HG03342 (cell line): ENCODE measurements around the gene SPAM1.
"Not testable (repeated sequence)": the region's sequence is repeated elsewhere in the genome, so short reads cannot be mapped to it uniquely, and the experiment has no call there.

Experiments
- ATAC-seq: cut with Tn5 transposase; IDR thresholded peaks from one replicate; pipeline ENCODE4 v1.9.1; 2021; ENCODE audit warnings: mild to moderate bottlenecking, moderate library complexity; ENCODE audit not compliant: unreplicated experiment

SPAM1 gene

DNA sequence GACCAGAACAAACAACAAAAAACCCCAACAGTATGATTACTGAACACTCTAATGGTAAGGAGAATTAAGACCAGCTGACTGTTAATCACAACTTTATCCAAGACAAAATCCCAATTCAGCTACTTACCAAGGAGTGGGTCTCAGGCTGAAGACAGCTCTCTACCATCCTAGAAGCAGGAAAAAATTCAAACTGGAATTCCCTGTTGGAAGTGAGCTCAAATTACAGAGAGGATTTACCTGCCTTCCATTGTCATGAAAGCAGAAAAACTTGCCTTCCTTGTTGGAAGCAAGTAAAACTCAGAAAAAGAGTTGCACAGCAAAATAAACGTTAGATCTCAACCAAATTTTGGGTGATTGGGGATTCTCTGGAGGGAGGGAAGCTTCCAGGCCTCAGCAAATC lies 20.9 kb downstream of the SPAM1 start:
- no peak for ATAC-seq

DNA sequence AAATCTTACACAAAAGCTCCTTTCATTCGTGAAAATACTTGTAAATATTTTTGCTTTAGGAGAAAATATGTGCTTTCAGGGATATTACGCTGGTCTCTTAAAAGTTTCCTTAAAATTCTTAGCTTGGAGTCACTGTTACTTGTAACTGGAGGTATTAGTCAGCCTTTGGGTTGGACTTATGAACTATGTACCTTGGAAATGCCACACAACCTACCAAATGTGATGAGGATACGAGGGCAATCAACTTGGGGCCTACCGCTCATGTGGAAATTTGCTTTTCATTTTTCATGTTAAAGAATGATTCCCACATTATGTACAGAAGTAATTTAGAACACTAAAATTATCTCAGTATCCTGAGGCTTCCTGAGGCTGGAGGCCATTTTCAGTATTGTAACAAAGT lies 23.1 kb downstream of the SPAM1 start:
- no peak for ATAC-seq

GRCh38 chr7:123958186-123958703 lies 33.2 kb downstream of the SPAM1 start:
- ATAC-seq: no peak

DNA sequence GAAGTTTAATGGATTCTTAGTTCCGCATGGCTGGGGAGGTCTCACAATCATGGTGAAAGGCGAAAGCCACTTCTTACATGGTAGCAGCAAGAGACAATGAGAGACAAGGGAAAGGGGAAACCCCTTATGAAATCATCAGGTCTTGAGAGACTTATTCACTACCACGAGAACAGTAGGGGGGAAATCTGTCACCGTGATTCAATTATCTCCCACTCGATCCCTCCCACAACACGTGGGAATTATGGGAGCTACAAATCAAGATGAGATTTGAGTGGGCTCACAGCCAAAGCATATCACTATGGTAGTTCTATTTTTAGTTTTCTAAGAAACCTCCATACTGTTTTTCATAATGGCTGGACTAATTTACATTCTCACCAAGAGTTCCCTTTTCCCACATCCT lies 36.7 kb downstream of the SPAM1 start:
- ATAC-seq: no peak

DNA sequence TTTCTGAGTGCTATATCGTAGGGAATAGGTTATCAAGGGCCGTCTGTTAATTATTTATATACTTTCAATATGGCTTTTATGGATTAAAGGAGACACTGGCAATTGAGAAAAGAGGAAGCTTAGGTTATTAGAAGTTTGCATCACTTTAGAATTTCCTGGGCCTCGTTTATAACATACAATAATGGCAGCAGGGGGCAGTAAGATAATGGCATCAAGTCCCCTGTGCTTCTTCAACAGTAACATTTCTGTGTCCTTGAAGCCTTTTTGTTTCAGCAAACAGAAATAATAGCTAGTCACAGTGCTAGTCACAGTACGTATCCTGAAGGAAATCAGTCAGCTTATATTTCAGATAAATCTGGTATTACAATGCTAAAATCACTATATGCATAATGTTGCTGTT lies 41.9 kb downstream of the SPAM1 start:
- no peak for ATAC-seq

- ATAC-seq: no peak
These were observed 47.0 kb downstream of the SPAM1 start for GRCh38 chr7:123972045-123972444.

- no peak for ATAC-seq
These were observed 47.8 kb downstream of the SPAM1 start for GRCh38 chr7:123972831-123973230.

- ATAC-seq: no peak
These were observed 49.4 kb downstream of the SPAM1 start for GRCh38 chr7:123974326-123974908.

- ATAC-seq: no peak
These were observed 50.0 kb downstream of the SPAM1 start for GRCh38 chr7:123975084-123975483.

GRCh38 chr7:123977081-123977480 lies 52.0 kb downstream of the SPAM1 start:
- ATAC-seq: no peak

- no peak for ATAC-seq
These were observed 54.8 kb downstream of the SPAM1 start for GRCh38 chr7:123979876-123980275.

DNA sequence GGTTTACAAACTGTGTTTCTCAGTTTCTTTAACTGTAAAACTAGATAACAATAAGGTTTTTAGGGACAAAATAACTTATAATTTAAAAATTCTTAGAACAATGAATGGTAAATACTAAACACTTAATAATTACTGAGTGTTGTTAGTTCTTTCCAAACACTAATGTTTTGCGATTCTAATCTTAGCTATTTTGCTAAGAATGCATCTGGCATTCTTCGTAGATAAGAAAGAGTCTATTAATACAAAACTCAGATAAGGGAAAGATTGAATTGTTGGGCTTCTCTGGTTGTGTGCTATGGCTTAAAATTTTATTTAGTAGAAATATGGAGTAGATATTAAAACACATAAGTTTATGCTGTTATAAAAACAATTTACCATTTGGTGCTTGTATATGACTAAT lies 62.4 kb downstream of the SPAM1 start:
- no peak for ATAC-seq

DNA sequence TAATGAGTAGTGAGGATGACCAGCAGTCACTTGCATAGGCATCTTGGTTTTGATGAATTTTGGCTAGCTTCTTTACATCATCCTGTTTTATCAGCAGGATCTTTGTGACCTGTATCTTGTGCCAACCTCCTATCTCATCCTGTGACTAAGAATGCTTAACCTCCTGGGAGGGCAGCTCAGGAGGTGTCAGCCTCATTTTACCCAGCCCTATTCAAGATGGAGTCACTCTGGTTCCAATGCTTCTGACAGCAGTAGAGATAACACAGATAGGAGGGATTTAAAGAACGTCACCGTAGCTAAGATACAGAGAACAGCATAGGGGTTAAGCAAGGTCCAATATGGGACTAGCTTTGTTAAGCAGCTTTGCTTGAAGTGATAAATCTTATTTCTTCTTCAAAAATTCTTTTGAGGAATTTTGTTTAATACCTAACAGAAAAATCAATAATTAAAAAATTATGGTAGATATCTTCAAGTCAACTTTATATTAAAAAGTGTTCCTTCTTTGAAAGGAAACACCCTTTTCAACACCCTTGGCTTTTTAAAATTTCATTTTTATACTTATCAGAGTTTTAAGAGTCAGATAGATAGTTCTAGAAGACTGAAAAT lies 68.0 kb downstream of the SPAM1 start:
- no peak for ATAC-seq

DNA sequence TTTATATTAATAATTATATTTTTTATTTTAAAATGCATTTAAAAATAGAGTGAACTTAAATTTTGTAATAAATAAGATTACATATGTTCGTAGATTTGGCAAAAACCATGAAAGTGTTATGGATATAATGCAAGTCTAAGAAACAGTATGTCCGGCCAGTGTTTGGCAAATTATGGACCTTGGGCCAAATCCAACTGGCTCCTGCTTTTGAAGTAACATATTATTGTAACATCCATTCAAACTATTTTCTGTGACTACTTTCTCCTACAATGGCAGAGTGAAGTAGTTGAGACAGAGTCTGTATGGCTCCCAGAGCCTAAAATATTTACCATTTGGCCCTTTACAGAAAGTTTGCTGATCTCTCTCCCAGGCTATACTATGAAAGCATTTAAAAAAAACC lies 69.0 kb downstream of the SPAM1 start:
- no peak for ATAC-seq

DNA sequence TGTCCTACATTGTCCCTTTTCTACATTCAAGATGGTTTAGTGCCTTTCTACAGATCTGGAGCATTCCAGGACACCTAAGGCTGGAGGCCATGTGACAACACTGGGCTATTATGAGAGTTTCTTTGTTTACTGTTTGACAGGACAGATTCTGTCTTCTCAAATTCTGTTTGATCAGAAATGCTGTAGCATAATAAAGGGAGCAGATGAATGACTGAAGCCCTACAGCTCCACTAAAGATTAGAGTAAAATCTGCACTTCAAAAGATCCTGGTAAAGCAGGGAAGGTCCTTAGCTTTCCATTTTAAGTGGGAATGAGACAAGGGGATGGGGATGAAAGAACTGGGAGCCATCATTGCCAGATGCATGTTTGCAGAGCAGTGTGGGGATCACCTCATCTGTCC lies 69.4 kb downstream of the SPAM1 start:
- ATAC-seq: no peak

GRCh38 chr7:123995617-123996326 lies 70.7 kb downstream of the SPAM1 start:
- ATAC-seq: no peak

DNA sequence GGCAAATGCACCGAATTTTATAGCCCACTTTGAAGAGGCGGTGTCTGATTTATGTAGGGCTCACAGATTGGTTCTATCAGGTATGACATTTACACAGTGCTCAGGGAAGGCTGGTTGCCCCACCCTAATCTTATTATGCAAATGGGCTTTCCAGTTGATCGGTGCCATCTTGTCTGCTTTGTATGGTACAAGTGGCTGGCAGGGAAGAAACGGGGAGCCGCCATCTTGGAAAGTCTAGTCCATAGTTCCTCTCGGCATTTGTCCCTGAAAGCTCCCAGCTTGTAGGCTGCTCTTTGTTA lies 71.2 kb downstream of the SPAM1 start:
- ATAC-seq: no peak

- ATAC-seq: no peak
These were observed 73.9 kb downstream of the SPAM1 start for GRCh38 chr7:123998921-123999320.

DNA sequence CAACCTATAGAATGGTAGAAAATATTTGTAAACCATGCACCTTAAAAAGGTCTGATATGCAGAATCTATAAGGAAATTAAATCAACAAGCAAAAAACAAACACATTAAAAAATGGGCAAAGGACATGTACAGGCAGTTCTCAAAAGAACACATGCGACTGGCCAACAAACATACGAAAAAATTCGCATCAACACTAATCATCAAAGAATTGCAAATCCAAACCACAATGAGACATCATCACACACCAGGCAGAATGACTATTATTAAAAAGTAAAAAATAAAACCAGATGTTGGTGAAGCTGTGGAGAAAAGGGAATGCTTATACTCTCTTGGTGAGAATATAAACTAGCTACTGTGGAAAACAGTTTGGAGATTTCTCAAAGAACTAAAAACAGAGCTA lies 74.7 kb downstream of the SPAM1 start:
- ATAC-seq: no peak

GRCh38 chr7:124008296-124008695 lies 83.3 kb downstream of the SPAM1 start:
- ATAC-seq: not testable (repeated sequence)

- ATAC-seq: no peak
These were observed 84.3 kb downstream of the SPAM1 start for GRCh38 chr7:124009321-124009720.
